Activated CD4-positive, alpha-beta T cell treated with anti-CD3 and anti-CD28 coated beads for 24 hours (primary cell): Measurements from ENCODE around the gene ASAP2.

Experiments used
- DNase-seq, 2 donors: peaks; one replicate each; pipeline ENCODE4 v3.0.0-alpha.2; 2020; ENCODE audit warnings: low read depth in 2 of 2

Gene ASAP2

DNA sequence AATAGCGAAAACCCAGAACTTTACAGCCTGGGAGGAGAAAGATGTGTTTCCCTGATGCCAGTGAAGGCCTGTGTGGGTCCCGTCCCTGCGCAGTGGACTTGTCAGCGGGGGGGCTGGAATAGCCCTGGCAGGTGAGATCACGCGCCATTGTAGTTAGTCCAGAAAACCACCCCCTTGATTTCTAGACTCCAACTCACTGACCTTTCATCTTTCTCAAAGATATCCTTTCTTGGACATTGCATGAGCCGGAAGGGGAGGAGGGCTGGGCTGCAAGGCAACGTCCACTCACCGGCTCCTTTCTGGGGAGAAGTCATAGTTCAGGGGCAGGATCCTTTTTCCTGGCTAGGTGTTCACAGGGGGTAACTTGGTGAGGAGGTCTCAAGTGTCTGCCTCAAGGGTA, 22.3 kb upstream of the ASAP2 start:
- no peak for DNase-seq

DNA sequence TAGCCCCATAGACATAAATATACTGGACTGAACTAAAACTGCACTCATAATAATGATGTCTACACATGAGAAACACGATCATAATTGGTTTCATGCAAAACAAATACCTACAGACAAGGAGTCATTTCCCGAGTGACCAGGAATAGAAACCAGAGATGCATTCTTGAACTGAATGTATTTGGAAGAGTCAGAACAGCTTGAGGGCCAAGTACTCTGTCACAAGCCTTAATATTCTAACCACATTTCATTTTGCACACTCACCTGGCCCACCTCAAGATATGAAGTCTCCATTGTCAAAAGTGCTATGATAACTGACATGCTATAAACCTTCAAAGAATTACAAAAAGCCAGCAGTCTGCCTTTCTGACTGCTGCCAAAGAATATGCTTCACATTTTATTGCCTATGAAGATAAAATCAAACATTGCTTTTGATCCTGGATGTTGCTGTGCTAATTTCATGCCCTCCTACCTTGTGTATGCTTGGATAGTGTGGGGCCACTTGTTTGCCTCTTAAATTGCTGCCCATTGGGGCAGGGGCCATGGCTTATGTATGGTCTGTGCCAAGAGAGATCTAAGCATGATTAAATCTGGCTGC, 18.9 kb upstream of the ASAP2 start:
- no peak for DNase-seq

GRCh38 chr2:9188823-9189222, 17.8 kb upstream of the ASAP2 start:
- DNase-seq = no peak

DNA sequence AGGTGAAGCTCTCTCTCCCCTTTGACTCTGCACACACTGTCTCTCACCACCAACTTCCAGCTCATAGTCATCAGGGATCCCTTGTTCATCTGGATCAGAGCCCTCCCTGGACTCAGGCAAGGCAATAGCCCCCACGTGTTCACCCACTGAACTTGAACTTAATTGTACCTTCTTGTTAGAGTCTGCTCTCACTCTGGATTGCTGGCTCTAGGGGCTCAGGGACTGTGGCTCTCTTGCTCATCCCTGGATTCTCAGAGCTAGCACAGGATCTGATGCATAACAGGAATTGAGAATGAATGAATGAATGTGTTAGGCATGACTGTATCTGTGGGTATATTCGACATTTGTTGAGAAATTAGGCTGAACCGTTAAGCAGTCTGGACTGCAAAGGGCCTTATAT, 16.7 kb upstream of the ASAP2 start:
- DNase-seq = no peak

- DNase-seq = no peak
These were observed 15.6 kb upstream of the ASAP2 start for GRCh38 chr2:9191041-9191481.

DNA sequence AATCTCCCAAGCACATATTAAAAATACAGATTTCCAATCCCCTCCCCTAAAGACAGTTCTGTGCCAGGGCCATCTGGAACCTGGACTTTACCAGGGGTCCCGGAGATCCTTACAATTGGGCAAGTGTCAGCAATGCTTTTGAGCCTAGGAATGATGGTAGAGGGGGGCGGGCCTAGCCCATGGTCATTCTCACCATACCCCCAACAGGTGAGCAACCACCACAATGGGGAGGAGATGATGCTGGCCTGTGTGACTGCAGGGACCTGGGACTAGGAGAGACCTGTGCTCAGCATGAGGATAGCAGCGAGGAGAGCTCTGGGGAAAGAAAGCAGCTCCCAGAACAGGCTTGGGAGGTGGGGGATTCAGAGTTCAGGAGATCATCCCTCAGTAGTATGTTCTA, 13.9 kb upstream of the ASAP2 start:
- DNase-seq = no peak

GRCh38 chr2:9194352-9194751, 12.3 kb upstream of the ASAP2 start:
- DNase-seq = no peak

GRCh38 chr2:9196637-9197036, 10.0 kb upstream of the ASAP2 start:
- DNase-seq = no peak

GRCh38 chr2:9197916-9198315, 8.7 kb upstream of the ASAP2 start:
- DNase-seq = no peak

- DNase-seq = no peak
These were observed 6.6 kb upstream of the ASAP2 start for GRCh38 chr2:9199716-9200632.

- no peak for DNase-seq
These were observed 6.0 kb upstream of the ASAP2 start for GRCh38 chr2:9200633-9201015.

- DNase-seq = no peak
These were observed 5.3 kb upstream of the ASAP2 start for GRCh38 chr2:9201185-9201891.

GRCh38 chr2:9203006-9203405, 3.6 kb upstream of the ASAP2 start:
- DNase-seq = no peak

- DNase-seq = no peak
These were observed 2.7 kb upstream of the ASAP2 start for GRCh38 chr2:9203876-9204275.

DNA sequence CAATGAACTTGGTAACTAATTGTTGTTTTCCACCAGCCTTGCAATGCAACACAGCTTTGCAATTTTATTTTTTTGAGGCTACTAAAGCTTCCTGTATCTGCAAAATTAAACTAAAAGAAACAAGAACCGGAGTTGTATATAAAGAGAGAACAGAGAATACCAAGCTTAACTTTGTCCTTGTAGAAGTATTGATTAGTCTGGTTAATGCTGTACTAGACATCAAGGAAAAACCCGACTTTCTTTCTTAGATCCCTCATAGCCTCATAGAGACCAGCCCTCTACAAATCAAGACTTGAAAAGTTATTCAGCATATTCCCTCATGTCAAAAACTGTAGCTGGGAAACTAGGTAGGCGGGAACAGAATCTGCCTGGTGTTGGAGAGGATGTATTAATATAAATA, 1.7 kb upstream of the ASAP2 start:
- DNase-seq = no peak

- no peak for DNase-seq
These were observed 1.1 kb upstream of the ASAP2 start for GRCh38 chr2:9205486-9205885.

- DNase-seq = no peak
These were observed 504 bp downstream of the ASAP2 start for GRCh38 chr2:9206991-9207640.

DNA sequence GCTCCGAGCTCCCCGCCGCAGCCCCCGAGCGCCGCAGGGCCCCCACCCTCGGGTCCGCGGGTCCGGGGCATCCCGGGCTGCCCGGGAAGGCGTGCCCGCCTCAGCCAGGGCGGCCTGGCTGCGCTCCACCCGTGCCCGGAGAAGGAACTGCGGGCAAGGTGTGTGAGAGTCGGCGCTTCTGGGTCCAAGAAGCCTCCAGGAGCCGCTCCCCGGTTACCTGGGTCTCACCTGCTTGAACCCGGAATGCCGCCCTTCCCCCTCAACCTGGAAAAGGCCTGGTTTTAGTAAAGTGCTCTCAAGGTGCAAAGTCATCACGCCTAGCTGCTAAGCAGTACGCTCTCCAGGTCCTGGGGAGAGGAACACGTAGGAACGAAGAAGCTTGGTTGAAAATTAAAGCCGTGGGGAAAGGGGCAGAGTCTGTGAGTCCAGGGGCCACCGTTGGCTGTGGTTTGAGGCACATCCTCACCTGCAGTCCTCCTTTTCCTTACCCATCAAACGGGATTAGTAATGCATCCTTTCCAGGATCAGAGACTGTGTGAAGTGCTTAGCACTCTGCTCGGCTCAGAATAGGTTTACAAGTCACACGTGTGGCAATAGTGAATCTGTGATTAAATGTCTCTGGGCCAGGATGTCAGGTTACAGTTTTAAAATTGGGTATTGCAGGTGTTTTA, 1.2 kb downstream of the ASAP2 start:
- no peak for DNase-seq

GRCh38 chr2:9208875-9209274, 2.3 kb downstream of the ASAP2 start:
- DNase-seq = no peak

GRCh38 chr2:9210030-9210429, 3.4 kb downstream of the ASAP2 start:
- DNase-seq = no peak

- DNase-seq = no peak
These were observed 4.9 kb downstream of the ASAP2 start for GRCh38 chr2:9211496-9211895.
